Spleen (tissue), 7 donors: ENCODE measurements around the gene HIVEP3.

Experiments
- CTCF ChIP-seq, 11 experiments: fragments of 200-600 bp in 7 of 11; fragments of 450-650 bp in 4 of 11; sonication (generic) in 4 of 11; IDR thresholded peaks in 8 of 11; conservative IDR thresholded peaks in 3 of 11; 1 replicate in 7 of 11; 2 replicates in 4 of 11; pipeline versions ENCODE4 v1.4.0 to v1.8.0; 2016 to 2021; ENCODE audit warnings: antibody characterized with exemption in 11 of 11, inconsistent platforms in 4 of 11, mild to moderate bottlenecking in 1 of 11
- POLR2A ChIP-seq, 3 donors: fragments of 450-650 bp; IDR thresholded peaks; one replicate each; pipeline ENCODE4 v1.5.1; 2017; ENCODE audit warnings: antibody characterized with exemption in 3 of 3, mild to moderate bottlenecking in 1 of 3
- POLR2AphosphoS5 ChIP-seq, 3 donors: sonication (generic); formaldehyde crosslinking; IDR thresholded peaks; one replicate each; pipeline ENCODE4 v1.5.1; 2017; ENCODE audit warnings: antibody characterized with exemption in 3 of 3
- donor health status: DM: no; HTN: no; CAD: no; lungs with moderate emphysema.
- donor health status: DM: no; HTN: no; CAD: no.
- donor health status: DM: no; HTN: no; CAD: no.

- TF ChIP-seq POLR2A (IDR thresholded peaks at IDR 0.05) = no peak
- TF ChIP-seq POLR2AphosphoS5 (IDR thresholded peaks at IDR 0.05) = no peak
- no peak for TF ChIP-seq CTCF (IDR thresholded peaks at IDR 0.05 in 8 of 11, conservative IDR thresholded peaks at IDR 0.05 in 3 of 11)
Observed at GRCh38 chr1:41864471-41865040, 54.2 kb downstream of the HIVEP3 start.
